Measurements from ENCODE around the gene MSL1.
A peak's percentile ranks its signal among the peaks of the same experiment; 100 is the strongest.

Gene MSL1

DNA sequence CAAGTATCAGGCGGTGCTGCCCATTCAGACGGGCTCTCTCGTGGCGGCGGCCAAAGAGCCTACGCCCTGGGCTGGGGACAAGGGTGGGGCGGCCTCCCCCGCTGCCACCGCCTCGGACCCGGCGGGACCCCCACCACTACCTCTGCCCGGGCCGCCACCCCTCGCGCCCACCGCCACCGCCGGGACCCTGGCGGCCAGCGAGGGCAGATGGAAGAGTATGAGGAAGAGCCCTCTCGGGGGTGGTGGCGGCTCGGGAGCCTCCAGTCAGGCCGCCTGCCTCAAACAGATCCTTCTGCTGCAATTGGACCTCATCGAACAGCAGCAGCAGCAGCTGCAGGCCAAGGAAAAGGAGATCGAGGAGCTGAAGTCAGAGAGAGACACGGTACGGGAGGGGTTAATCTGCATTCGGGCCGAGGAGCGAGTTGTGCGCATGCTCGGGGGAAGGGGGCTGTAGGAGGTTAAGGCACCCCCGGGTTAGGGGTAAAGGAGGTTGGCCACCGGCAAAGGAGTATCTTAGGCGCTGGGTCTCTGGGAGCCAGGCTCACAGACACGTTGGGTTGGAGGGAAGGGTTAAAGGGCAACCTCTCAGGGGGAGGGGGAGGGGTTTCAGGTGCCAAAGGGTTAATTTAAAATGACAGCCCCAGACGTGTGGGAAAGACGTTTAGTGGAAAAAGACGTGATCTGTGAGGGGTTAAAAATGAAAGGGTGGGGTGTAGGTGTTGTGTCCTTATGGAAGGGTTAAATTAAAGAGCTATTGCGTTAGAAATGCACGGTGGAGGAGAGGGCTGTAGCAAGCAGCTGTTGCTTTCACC lies 1.4 kb downstream of the MSL1 start:
- no peak for DNase-seq (ENCODE audit: low read depth)
- TF ChIP-seq, protein P1, sequence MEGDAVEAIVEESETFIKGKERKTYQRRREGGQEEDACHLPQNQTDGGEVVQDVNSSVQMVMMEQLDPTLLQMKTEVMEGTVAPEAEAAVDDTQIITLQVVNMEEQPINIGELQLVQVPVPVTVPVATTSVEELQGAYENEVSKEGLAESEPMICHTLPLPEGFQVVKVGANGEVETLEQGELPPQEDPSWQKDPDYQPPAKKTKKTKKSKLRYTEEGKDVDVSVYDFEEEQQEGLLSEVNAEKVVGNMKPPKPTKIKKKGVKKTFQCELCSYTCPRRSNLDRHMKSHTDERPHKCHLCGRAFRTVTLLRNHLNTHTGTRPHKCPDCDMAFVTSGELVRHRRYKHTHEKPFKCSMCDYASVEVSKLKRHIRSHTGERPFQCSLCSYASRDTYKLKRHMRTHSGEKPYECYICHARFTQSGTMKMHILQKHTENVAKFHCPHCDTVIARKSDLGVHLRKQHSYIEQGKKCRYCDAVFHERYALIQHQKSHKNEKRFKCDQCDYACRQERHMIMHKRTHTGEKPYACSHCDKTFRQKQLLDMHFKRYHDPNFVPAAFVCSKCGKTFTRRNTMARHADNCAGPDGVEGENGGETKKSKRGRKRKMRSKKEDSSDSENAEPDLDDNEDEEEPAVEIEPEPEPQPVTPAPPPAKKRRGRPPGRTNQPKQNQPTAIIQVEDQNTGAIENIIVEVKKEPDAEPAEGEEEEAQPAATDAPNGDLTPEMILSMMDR (IDR thresholded peaks at IDR 0.05; ENCODE audit: low read depth, low read length, missing control alignments): no peak
- peak overlapping the region; percentile 89 for H3K4me3 ChIP-seq (ENCODE audit: low read depth, low read length)

DNA sequence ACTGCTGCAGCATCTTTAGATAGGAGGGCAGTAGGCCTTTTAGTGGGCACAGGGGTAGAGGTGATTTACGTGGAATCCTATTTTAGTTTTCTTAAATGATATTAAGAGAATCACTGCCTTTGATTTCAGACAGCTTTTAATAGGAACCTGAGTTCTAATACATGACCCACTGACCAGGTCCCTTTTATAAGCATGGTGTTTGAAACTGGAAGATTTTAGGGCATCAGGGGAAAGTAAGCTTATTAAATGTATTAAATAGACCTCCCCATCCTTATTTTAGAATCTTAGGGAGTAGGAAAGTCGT lies 2.0 kb downstream of the MSL1 start:
- TF ChIP-seq, protein P1 (IDR thresholded peaks at IDR 0.05; ENCODE audit: low read depth, low read length, missing control alignments): no peak
- H3K4me3 ChIP-seq (ENCODE audit: low read depth, low read length): peak overlapping the region; percentile 89
- DNase-seq (ENCODE audit: low read depth): no peak

DNA sequence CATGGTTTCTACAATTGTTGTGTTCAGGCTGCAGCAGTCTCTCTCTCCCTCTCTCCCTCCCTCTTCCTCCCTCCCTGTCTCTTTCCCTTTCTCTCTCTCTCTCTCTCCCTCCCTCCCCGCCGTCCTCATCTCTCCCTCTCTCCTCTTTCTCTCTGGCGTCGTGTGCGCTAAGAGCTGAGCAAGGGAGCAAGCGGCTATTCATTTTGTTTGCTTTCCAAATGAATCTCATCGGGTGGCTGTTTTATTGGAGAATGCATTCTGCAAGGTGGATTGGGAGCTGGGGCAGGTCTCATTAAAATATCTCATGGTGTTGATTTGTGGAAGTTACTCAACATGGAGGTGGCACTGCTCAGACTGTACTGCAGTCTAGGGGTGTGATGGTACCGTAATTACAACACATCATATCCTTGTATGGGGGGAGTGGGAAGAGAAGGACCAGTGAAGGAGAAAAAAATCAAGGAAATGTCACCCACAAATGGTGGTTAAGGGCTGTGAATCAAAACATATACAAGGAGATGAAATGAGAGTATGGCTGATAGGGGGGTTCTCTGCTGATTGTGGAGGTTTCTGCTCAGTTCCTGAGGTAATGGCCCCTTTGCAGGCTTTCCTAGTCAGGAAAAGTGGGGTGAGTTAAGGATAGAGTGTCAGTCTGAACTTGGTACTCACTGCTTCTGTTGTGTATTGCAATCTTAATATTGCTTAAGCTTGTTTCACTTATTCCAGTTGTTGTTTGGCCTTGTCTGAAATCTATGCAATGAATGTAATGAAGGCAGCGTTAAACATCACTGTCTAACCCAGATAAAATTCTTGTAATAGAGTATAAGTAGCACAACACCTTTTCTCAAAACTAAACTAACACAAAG lies 2.7 kb downstream of the MSL1 start:
- H3K4me3 ChIP-seq (ENCODE audit: low read depth, low read length): peak overlapping the region; percentile 89
- TF ChIP-seq, protein P1 (IDR thresholded peaks at IDR 0.05; ENCODE audit: low read depth, low read length, missing control alignments): no peak
- DNase-seq (ENCODE audit: low read depth): no peak

DNA sequence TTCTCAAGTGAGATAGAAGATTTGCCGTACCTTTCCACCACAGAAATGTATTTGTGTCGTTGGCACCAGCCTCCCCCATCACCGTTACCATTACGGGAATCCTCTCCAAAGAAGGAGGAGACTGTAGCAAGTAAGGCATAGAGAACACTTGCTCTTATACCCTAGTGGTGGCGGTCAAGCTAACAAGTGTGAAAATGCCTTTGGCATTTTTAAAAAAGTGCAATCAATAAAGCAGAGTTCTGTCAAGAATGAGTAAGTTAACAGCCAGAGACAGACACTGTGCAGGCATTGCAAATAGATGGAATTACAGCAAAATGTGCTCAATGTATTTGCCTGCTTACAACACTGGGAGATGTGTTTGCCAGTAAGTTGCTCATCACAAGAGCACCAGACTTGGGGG lies 7.7 kb downstream of the MSL1 start:
- H3K4me3 ChIP-seq (ENCODE audit: low read depth, low read length): no peak overlapping the region
- TF ChIP-seq, protein P1 (IDR thresholded peaks at IDR 0.05; ENCODE audit: low read depth, low read length, missing control alignments): no peak
- DNase-seq (ENCODE audit: low read depth): no peak

GRCh38 chr17:40130352-40131042 lies 8.7 kb downstream of the MSL1 start:
- no peak overlapping the region for H3K4me3 ChIP-seq (ENCODE audit: low read depth, low read length)
- TF ChIP-seq, protein P1 (IDR thresholded peaks at IDR 0.05; ENCODE audit: low read depth, low read length, missing control alignments): no peak
- no peak for DNase-seq (ENCODE audit: low read depth)

DNA sequence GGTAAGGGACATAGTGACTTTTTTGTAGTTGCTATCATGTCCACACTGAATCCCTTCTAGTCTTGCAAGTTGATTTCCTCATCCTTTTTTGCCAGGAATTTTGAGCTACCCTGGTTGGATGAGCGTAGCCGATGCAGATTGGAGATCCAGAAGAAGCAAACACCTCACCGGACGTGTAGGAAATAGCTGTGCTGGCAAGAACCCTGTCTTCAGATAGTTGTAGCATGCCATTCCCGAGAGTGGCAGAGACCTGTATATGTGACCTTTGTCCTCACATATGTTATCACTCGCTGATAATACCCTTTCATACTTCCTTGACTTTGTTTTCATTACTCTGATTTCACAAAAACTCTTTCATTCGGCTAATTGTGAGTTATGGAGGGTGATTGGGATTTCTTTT lies 12.4 kb downstream of the MSL1 start:
- TF ChIP-seq, protein P1 (IDR thresholded peaks at IDR 0.05; ENCODE audit: low read depth, low read length, missing control alignments): no peak
- H3K4me3 ChIP-seq (ENCODE audit: low read depth, low read length): no peak overlapping the region
- DNase-seq (ENCODE audit: low read depth): no peak
